Hippocampal formation (tissue), 2 donors: ENCODE measurements around the gene CUX1.
"Not testable (repeated sequence)": the region's sequence is repeated elsewhere in the genome, so short reads cannot be mapped to it uniquely, and the experiment has no call there.

ENCODE experiments used
- DNase-seq, 2 donors: peaks; one replicate each; lab custom pipeline; 2025; lab: John Stamatoyannopoulos, UW

CUX1 gene

GRCh38 chr7:102288285-102288930 lies 471.0 kb downstream of the CUX1 start:
- DNase-seq: no peak

DNA sequence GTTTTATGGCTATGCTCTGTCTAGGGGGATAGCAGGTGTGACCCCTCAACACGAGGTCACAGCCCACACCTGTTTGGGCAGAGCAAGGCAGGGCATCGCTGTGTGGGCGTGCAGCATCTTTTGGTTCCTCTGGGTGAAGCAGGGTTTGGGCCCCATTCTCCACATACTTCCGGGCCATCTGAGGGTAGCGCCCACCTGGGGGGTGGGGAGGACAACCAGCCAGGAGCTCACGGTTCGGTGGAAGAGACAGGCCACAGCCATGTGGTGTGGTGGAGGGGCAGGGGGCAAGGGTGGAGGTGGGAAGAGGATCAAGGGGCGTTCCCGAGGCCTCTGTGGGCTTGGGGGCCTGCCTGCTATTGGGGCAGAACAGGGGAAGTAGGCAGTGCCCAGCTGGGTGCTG lies 471.6 kb downstream of the CUX1 start:
- DNase-seq: no peak

DNA sequence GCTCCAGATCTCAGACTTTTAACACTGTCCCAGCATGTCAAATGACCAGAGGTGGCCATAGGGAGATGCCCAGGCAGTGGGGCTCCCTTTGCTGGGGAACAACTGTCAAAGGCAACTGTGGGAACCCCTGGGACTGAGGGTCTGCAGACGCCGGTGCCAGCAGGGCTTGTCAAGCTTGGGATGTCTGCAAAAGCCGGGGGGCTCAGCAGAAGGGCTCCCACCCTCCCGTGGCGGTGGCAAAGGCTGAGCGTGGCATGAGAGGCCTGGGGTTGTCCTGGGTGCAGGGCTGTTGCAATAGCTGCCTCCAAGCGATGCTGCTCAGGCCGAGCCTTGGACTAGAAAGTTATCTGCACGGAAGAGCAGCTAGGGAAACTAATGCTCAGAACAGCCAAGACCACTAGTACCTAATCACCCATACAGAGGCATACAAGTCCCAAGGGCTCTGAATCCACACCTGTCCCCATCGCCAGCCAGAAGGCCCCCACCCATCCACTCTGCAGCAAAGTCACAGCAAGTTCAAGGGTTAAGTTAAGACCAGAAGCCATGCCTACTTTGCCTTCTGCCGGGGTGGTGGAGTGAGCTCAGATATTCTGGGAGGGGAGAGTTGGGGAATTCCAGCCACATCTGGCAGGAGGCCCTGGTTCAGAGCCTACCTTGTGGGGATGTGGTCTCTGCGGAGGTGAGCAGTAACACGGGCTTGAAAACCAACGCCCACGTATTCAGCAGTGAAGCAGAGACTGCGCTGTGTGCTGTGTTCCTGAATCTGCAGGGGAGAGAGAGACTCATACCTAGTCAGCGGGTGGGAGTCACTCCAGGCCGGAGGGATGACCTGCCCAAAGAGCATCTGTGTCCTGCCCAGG lies 473.9 kb downstream of the CUX1 start:
- DNase-seq: no peak

DNA sequence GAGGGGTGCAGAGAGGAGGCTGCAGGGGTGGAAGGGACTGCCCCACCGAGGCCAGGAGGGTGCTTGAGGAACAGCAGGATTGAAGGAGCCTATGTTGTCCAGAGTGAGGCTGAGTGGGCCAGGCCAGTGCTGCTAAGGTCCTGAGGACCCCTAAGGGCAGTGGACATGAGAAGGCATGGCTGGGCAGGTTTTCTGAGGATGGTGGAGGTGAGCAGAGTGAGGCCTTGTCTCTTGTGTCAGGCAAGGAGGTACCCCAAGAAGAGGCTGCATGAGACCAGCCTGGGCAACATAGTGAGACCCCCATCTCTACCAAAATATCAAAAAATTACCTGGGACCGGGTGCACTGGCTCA lies 474.5 kb downstream of the CUX1 start:
- no peak for DNase-seq

DNA sequence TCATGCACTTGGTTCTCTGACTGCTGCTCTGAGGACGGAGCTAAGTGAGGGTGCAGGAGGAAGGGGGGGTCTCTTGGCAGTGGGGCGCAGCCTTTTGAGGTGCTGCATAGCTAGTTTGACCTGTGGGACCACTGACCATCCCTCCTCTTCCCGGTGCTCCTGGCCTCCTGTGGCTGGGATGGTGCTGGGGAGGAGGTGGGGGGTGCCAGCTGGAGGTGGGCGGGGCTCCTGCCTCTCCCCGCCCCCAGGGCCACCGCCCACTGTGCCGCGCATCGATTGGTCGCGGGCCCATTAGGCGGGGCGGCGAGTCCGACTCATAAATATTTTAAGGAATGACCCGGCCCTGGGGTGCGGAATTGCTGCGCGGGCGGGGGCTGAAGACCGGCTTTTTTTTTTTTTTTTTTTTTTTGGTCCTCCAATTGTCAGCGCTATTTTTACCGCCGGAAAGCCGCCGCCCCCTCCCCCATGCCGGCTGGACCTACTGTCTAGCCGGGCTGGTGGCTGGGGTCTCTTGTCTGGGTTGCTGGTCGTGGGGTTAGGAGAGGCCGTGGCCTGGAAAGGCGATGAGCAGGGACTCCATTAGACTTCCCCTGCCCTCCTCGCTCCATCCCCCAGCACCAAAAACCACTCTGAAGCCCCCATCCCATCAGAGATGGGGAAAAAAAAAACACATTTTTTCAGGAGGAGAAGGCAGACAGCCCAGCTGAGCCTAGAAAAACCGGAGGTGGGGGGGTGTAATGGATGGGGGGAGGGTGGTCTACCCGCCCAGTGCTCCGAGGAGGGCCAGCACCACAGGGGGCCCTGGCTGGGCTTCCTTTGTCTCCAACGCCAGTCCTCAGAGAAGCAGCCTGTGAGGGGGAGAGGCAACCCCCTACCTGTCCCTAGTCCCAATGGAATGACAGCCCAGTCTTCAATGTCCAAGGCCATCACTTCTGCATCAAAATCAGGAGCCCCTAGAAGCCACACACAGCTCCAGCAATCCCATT lies 475.7 kb downstream of the CUX1 start:
- DNase-seq: no peak

DNA sequence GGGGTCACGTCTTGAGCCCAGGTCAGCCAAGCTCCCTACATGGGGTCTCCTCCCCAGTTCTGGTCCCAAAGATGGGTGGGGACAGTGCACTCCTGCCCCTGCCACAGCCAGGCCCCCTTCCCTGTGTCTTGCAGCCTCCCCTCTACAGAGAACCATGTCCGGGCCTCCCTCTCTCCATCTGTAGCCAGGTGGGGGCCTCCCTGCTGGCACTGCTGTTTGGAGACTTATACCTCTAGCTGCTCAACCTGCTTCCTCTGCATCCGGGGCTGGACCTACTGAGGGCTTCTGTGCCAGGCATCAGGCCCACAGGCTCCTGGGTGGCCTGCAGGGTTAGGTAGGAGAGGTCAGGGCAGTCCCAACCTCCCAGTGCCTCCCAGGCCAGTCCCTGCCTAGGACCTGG lies 477.2 kb downstream of the CUX1 start:
- no peak for DNase-seq

GRCh38 chr7:102295346-102296178 lies 478.1 kb downstream of the CUX1 start:
- DNase-seq: no peak

DNA sequence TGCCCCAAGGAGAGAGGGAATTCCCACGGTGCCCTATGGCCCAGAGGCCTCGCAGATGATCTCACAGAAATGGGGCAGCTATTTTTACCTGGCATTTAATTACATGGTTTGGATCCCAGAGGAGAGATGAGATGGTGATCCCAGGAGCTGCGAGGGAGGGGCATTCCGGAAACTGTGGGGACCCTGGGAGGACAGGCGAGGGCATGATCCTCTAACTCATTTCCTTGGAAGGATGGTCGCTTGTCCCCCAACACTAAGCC lies 478.7 kb downstream of the CUX1 start:
- DNase-seq: no peak

- no peak for DNase-seq
Measured at GRCh38 chr7:102296514-102296913, 479.1 kb downstream of the CUX1 start.

GRCh38 chr7:102297487-102298218 lies 480.2 kb downstream of the CUX1 start:
- DNase-seq: no peak

DNA sequence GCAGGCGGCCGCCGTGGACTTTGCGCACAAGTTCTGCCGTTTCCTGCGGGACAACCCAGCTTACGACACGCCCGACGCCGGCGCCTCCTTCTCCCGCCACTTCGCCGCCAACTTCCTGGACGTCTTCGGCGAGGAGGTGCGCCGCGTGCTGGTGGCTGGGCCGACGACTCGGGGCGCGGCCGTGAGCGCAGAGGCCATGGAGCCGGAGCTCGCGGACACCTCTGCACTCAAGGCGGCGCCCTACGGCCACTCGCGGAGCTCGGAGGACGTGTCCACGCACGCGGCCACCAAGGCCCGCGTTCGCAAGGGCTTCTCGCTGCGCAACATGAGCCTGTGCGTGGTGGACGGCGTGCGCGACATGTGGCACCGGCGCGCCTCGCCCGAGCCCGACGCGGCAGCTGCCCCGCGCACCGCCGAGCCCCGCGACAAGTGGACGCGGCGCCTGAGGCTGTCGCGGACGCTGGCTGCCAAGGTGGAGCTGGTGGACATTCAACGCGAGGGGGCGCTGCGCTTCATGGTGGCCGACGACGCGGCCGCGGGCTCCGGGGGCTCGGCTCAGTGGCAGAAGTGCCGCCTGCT lies 483.3 kb downstream of the CUX1 start:
- DNase-seq: no peak

DNA sequence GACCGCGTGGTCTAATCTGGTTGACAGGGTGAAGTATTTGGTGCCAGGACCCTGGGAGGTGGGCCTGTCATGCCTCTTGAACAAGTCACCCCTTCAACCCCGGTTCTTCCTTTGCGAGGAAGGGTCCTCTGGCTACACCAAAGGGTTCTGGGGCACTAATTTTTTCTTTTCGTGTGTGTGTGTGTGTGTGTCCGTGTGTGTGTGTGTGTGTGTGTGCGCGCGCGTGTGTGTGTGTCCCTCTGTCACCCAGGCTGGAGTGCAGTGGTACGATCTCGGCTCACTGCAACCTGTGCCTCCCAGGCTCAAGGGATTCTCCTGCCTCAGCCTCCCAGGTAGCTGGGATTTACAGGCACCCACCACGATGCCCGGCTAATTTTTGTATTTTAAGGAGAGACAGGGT lies 483.9 kb downstream of the CUX1 start:
- not testable (repeated sequence) for DNase-seq

DNA sequence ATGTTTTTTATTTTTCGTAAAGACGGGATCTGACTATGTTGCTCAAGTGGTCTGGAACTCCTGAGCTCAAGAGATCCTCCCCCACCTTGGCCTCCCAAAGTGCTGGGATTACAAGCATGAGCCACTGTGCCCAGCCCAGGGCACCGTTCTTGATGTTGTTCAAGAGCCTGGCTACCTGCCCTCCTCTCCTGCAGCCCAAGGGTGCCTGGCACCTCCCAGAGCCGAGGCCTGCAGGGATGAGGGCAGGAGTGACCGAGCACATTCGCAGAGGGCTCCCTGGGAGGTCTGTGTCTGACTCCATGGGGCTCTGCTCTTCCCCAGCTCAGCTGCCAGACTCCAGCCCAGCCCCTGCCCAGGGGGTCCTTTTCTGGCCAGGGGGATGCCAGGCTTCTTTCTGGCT lies 484.6 kb downstream of the CUX1 start:
- DNase-seq: no peak

DNA sequence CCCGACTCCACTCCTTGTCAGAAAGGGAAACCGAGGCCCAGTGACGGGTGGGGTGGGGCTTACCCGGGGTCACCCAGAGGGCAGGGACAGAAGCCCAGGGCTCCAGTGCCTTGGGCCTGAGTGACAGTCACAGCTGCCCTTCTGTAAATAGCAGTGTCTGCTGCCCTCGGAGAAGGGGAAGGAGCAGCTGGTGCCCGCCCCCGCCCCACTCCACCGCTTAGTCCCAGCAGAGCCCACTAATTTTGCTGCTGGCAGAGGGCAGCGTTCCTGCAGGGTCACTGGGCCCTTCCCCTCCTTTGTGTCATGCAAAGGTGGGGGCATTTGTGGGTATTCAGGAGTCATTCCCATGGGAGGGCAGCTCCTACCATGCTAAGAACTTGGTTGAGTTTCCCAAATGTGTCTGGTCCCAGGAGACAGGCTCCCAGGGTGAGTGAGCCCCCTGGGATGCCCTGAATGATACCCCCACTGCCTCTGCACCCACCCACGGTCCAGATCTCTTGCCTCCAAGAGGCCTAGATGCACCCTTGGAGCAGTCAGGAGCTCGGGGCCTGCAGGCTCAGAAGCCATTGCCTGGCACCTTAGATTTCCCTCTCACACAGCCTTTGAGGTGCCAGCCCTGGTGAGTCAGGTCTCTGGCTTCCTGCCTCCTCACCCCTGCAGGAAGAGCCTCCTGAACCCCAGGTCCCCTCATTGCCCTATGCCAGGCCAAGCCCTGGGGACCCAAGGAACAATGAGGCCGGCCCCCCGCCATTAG lies 486.4 kb downstream of the CUX1 start:
- DNase-seq: no peak

GRCh38 chr7:102304668-102305067 lies 487.2 kb downstream of the CUX1 start:
- no peak for DNase-seq

DNA sequence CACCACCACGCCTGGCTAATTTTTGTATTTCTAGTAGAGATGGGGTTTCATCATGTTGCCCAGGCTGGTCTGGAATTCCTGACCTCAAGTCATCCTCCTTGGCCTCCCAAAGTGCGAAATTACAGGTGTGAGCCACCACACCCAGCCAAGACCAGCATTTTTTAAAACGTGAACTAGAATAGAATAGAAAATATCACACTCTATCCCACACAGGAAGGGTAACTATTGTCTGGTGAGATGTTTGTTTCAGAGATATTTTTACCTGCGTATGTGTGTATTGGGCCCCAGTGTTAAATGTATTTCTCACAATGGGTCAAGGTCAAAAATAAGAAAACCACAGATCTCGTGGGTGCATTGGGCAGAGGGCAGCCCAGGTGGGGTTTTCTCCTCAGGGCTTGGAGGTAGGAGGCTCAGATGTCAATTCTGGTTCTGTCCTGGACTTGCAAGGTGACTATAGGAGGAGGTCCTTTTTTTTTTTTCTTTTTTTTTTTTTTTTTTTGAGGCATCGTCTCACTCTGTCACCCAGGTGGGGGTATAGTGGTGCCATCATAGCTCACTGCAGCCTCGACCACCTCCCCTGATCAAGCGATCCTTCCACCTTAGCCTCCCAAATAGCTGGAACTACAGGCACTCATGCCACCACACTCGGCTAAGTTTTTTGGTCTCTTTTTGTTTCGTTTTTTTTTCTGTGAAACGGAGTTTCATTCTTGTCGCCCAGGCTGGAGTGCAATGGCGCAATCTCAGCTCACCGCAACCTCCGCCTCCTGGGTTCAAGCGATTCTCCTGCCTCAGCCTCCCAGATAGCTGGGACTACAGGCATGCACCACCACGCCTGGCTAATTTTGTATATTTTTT lies 488.2 kb downstream of the CUX1 start:
- no peak for DNase-seq

- peak in 1 of 2 donors; percentile 14 for DNase-seq
Measured at GRCh38 chr7:102306916-102307677, 489.7 kb downstream of the CUX1 start.

- peak in 1 of 2 donors; percentile 8 for DNase-seq
Measured at GRCh38 chr7:102310414-102310815, 493.0 kb downstream of the CUX1 start.
